Lower lobe of right lung (tissue), 2 donors: ENCODE results near the gene ARID1B. TPM values are rescaled to one million over a fixed set of nuclear protein-coding genes. Genes with fewer than 3 reads are reported as not detected.

ENCODE experiments used
- ATAC-seq, 2 donors: fragments of 200-7000 bp; cut with Tn5 transposase; one replicate each; pipeline ENCODE4 v1.9.1; 2020 to 2022; ENCODE audit warnings: mild to moderate bottlenecking in 2 of 2, moderate library complexity in 2 of 2
- DNase-seq: peaks from one replicate; pipeline ENCODE4 v3.0.0-alpha.2; 2020
- H3K27ac ChIP-seq: fragments of 200-600 bp; one replicate; pipeline ENCODE4 v1.8.0; 2022
- H3K27me3 ChIP-seq: fragments of 200-600 bp; one replicate; pipeline ENCODE4 v1.8.0; 2022; ENCODE audit warnings: low read depth
- H3K36me3 ChIP-seq: fragments of 200-600 bp; one replicate; pipeline ENCODE4 v1.8.0; 2022; ENCODE audit warnings: mild to moderate bottlenecking
- H3K4me1 ChIP-seq: fragments of 200-600 bp; one replicate; pipeline ENCODE4 v1.8.0; 2022
- H3K4me3 ChIP-seq: fragments of 200-600 bp; one replicate; pipeline ENCODE4 v1.8.0; 2022; ENCODE audit warnings: mild to moderate bottlenecking
- H3K9me3 ChIP-seq: fragments of 200-600 bp; one replicate; pipeline ENCODE4 v1.8.0; 2022
- intact Hi-C: fragments of 100-400 bp; cut with DNase I; formaldehyde crosslinking; loops from one replicate; pipeline ENCODE4 v1.11.0; 2022
- total RNA-seq: library from RNA; stranded (reverse); fragmentation: NEBNext Ultra II Directional; extraction: Animal tissue kit (Norgen Biotek cat#: 25700); gene quantifications from one replicate; pipeline ENCODE4 v1.2.1, GENCODE V29; 2021
- TF ChIP-seq, protein P1 (sequence below): fragments of 200-600 bp; IDR thresholded peaks from one replicate; pipeline ENCODE4 v1.8.0; 2022; ENCODE audit warnings: antibody characterized with exemption, mild to moderate bottlenecking
- donor health status: DM: no; HTN: yes; CAD: no; lungs with severe emphysema.

The ARID1B gene
- total RNA-seq, 1 donor from 2014 or later: 95.5 TPM

DNA sequence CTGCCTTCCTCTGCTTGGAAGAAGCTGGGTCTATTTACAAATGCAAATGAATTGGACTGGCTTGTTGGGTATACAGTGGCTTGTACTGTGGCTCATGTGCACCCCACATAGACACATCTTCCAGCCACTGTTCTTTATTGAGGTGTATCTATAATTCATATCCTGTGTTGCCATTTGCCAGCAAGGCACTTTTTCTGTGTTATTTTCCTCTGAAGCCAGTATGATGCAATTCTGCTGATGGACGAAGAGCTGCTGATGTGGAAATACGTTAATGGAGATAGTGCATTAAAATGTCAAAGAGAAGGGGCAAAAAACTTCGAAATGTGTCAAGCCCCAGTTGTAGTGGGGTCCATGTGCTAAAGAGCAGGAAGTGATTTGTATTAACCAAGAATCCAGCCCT lies 378.6 kb downstream of the ARID1B start:
- intact Hi-C loops: no loop called here
- ATAC-seq (no peak), DNase-seq (no peak)
- Histone ChIP-seq H3K27ac (no peak overlapping the region), H3K4me3 (no peak overlapping the region), H3K36me3 (peaks cover 27% of the 10 kb centered on the region), H3K9me3 (no peaks in the 10 kb centered on the region), H3K4me1 (no peaks in the 10 kb centered on the region), H3K27me3 (no peaks in the 10 kb centered on the region)
- TF ChIP-seq, protein P1, sequence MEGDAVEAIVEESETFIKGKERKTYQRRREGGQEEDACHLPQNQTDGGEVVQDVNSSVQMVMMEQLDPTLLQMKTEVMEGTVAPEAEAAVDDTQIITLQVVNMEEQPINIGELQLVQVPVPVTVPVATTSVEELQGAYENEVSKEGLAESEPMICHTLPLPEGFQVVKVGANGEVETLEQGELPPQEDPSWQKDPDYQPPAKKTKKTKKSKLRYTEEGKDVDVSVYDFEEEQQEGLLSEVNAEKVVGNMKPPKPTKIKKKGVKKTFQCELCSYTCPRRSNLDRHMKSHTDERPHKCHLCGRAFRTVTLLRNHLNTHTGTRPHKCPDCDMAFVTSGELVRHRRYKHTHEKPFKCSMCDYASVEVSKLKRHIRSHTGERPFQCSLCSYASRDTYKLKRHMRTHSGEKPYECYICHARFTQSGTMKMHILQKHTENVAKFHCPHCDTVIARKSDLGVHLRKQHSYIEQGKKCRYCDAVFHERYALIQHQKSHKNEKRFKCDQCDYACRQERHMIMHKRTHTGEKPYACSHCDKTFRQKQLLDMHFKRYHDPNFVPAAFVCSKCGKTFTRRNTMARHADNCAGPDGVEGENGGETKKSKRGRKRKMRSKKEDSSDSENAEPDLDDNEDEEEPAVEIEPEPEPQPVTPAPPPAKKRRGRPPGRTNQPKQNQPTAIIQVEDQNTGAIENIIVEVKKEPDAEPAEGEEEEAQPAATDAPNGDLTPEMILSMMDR: no peak

DNA sequence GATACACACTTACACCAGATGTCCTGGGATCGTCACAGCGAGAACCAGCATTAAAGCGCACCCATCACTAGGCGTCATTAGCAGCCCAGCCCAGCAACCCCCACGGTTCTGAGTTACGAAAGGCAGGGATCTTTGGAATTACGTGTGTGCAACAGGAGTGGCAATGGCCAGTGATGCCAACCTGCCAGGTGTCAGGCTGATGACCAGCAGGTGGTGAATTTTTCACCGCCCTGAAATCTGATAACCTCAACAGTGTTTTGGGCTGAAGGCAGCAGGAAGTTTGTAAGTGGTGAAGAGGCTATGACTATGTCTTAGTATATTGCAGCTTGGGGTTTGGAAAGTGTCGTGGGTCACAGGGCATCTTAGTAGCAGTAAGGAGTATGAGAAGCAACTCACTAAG lies 380.1 kb downstream of the ARID1B start:
- peaks cover 22% of the 10 kb centered on the region for H3K36me3 ChIP-seq
- H3K4me3 ChIP-seq: no peak overlapping the region
- no peak overlapping the region for H3K27ac ChIP-seq
- intact Hi-C loops: no loop called here
- no peaks in the 10 kb centered on the region for H3K4me1 ChIP-seq
- ATAC-seq (no peak), DNase-seq (no peak)
- no peaks in the 10 kb centered on the region for H3K9me3 ChIP-seq
- H3K27me3 ChIP-seq: no peaks in the 10 kb centered on the region
- TF ChIP-seq, protein P1: no peak

DNA sequence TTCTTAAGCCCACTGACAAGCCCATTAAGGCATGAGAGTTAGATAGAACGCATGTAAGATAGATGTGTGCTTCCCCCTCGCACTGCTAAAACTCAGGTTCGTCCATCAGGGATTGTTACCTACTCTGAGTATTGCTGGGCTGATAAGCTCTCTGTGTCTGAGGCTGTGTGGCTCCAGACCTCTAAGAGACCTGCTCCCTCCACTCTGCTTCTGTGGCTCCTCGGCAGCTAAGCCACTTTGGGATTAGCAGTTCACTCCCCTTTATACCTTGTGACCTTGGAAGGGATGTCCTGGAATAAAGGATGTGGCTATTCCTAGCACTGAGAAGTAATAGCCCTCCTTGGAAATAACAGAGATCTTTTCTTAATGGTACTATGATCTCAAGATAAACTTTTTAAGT lies 381.3 kb downstream of the ARID1B start:
- H3K36me3 ChIP-seq: peaks cover 22% of the 10 kb centered on the region
- no peaks in the 10 kb centered on the region for H3K27me3 ChIP-seq
- H3K4me3 ChIP-seq: no peak overlapping the region
- DNase-seq (no peak), ATAC-seq (no peak)
- TF ChIP-seq, protein P1: no peak
- no peak overlapping the region for H3K27ac ChIP-seq
- no peaks in the 10 kb centered on the region for H3K4me1 ChIP-seq
- intact Hi-C loops: no loop called here
- no peaks in the 10 kb centered on the region for H3K9me3 ChIP-seq

DNA sequence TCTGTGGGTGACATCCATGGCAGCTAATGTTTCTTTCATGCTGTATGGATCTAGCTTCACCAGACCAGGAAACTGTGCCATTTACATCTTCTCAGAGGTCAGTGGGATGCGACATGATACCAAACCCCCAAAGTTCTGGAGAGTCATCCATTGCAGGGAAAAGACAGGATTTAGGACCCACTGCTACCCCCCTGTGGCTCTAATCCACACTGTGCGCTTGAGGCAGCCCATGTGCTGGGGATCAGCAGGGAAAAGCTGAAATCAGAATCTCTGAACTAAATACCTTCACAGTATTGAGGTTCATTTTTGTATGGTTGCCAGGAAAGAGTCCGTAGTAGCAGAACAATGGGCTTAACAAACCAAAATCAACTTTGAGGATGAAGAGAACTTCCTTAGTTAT lies 381.7 kb downstream of the ARID1B start:
- no peaks in the 10 kb centered on the region for H3K4me1 ChIP-seq
- no peaks in the 10 kb centered on the region for H3K9me3 ChIP-seq
- H3K36me3 ChIP-seq: peaks cover 22% of the 10 kb centered on the region
- DNase-seq (no peak), ATAC-seq (peak in 1 of 2 donors; percentile 40)
- intact Hi-C loops: no loop called here
- no peaks in the 10 kb centered on the region for H3K27me3 ChIP-seq
- H3K4me3 ChIP-seq: no peak overlapping the region
- TF ChIP-seq, protein P1: no peak
- no peak overlapping the region for H3K27ac ChIP-seq

DNA sequence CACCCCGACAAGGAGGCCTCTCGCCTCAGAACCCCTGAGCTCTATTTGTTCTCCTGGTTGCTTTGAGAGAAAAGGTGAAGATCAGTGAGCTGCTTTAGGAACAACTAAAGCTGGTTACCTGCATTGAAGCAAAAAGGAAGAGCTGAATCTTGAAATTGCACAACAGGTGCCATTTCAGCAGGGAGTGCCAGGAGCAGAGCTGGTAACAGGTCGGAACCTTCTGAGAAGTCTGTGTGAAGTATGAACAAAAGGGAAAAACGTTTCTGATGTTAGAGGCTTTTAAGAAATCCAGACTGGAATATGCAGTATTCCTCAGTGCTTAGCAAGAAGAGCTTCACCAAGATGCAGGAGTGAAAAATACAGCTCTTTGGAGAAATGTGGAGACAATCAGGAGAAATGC lies 382.2 kb downstream of the ARID1B start:
- Histone ChIP-seq H3K27ac (no peak overlapping the region), H3K27me3 (no peaks in the 10 kb centered on the region), H3K36me3 (peaks cover 27% of the 10 kb centered on the region), H3K4me3 (no peak overlapping the region), H3K4me1 (no peaks in the 10 kb centered on the region), H3K9me3 (no peaks in the 10 kb centered on the region)
- intact Hi-C loops: no loop called here
- no peak for DNase-seq
- TF ChIP-seq, protein P1: no peak
- peak in 1 of 2 donors; percentile 39 for ATAC-seq

DNA sequence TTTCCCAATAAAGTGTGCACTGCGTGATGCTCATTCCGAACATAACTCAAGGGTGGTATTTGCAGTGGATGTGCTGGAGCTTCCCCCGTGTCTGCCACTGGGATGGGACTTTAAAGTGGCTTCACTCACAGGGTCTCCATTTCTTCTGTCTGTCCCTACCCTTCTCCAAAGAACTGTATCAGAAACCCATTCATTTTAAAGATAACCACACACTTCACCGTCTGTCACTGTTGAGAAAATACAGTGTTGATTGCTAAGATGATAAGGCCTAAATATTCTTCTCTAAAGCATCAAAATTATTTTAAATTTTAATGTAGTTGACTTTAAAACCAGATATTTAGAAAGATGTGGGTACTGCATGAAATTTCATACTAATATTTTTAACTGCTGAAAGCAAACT lies 384.7 kb downstream of the ARID1B start:
- Histone ChIP-seq H3K9me3 (no peaks in the 10 kb centered on the region), H3K36me3 (peaks cover 22% of the 10 kb centered on the region), H3K27ac (no peak overlapping the region), H3K4me3 (no peak overlapping the region), H3K27me3 (no peaks in the 10 kb centered on the region), H3K4me1 (no peaks in the 10 kb centered on the region)
- DNase-seq: no peak
- intact Hi-C loops: no loop called here
- TF ChIP-seq, protein P1: no peak
- no peak for ATAC-seq
